Endothelial cell of umbilical vein (primary cell): Measurements from ENCODE around the gene TACR1. TPM values are rescaled to one million over a fixed set of nuclear protein-coding genes. Genes with fewer than 3 reads are reported as not detected.

Experiments
- BruUV-seq: library from RNA; stranded (reverse); fragments of 400-500 nt; replicated peaks from 2 replicates; lab custom pipeline; 2021; lab: Mats Ljungman, UMichigan
- CTCF ChIA-PET: fragments of 300-600, 350-600 bp; sonication (Branson Sonifier 250); formaldehyde crosslinking; loops from one replicate; lab custom pipeline; 2021; ENCODE audit warnings: antibody characterized with exemption, inconsistent platforms; lab: Charles Lee
- POLR2A ChIA-PET: fragments of 300-600, 350-600 bp; sonication (Branson Sonifier 250); formaldehyde crosslinking; loops from one replicate; lab custom pipeline; 2021; ENCODE audit warnings: antibody characterized with exemption, inconsistent platforms; lab: Charles Lee
- DNase-seq: peaks from one replicate; pipeline ENCODE4 v3.0.0-alpha.2; 2011; ENCODE audit warnings: low read depth, low spot score
- FAIRE-seq: peaks from 2 replicates; lab custom pipeline; 2011; peaks lifted over from hg19 to GRCh38; lab: Jason Lieb, UNC
- H2AFZ ChIP-seq: 2 replicates; pipeline ENCODE4 v1.6.0; 2012; ENCODE audit warnings: low read depth, low read length, control low read depth, inconsistent platforms
- H3K27ac ChIP-seq: 2 replicates; pipeline ENCODE4 v1.5.1; 2011; ENCODE audit warnings: low read depth, mild to moderate bottlenecking, control low read depth, low read length, moderate library complexity; ENCODE audit not compliant: insufficient read depth
- H3K27me3 ChIP-seq, 2 experiments: 2 replicates each; pipeline versions ENCODE4 v1.6.0 to v1.6.1; 2011; ENCODE audit warnings: low read length in 2 of 2, mixed read lengths in 1 of 2; ENCODE audit not compliant: control insufficient read depth in 2 of 2, insufficient read depth in 2 of 2
- H3K36me3 ChIP-seq, 2 experiments: 2 replicates in 1 of 2; 3 replicates in 1 of 2; pipeline ENCODE4 v1.5.1; 2011; ENCODE audit warnings: low read length in 2 of 2, mild to moderate bottlenecking in 1 of 2, moderate library complexity in 1 of 2; ENCODE audit not compliant: control insufficient read depth in 2 of 2, insufficient read depth in 2 of 2; ENCODE audit errors: extremely low read depth in 1 of 2
- H3K4me1 ChIP-seq: 3 replicates; pipeline ENCODE4 v1.5.1; 2011; ENCODE audit warnings: mild to moderate bottlenecking, low read length; ENCODE audit not compliant: control insufficient read depth, insufficient read depth; ENCODE audit errors: extremely low read depth
- H3K4me2 ChIP-seq: 2 replicates; pipeline ENCODE4 v1.6.1; 2011; ENCODE audit warnings: low read length, control low read depth, mixed read lengths; ENCODE audit not compliant: insufficient read depth
- H3K4me3 ChIP-seq, 3 experiments: fragments of 200-600 bp in 1 of 3; sonication (generic), shearing (Covaris generic) in 1 of 3; replicated peaks in 1 of 3; 2 replicates each; pipeline ENCODE4 v1.5.1; 2011 to 2016; ENCODE audit warnings: control low read depth in 3 of 3, low read length in 3 of 3, mild to moderate bottlenecking in 2 of 3, inconsistent platforms in 1 of 3, low read depth in 1 of 3, moderate library complexity in 1 of 3; ENCODE audit not compliant: insufficient read depth in 1 of 3
- H3K79me2 ChIP-seq: 2 replicates; pipeline ENCODE4 v1.6.0; 2012; ENCODE audit warnings: low read length, inconsistent platforms; ENCODE audit not compliant: control insufficient read depth, insufficient read depth
- H3K9ac ChIP-seq: replicated peaks from 2 replicates; pipeline ENCODE3; 2011; ENCODE audit warnings: low read length, control low read depth; ENCODE audit not compliant: insufficient read depth; ENCODE audit errors: extremely low read depth
- H3K9me1 ChIP-seq: replicated peaks from 3 replicates; pipeline ENCODE4 v1.6.0; 2011; ENCODE audit warnings: mild to moderate bottlenecking, low read length; ENCODE audit not compliant: control insufficient read depth, insufficient read depth; ENCODE audit errors: extremely low read depth
- H3K9me3 ChIP-seq: replicated peaks from 2 replicates; pipeline ENCODE4 v1.5.1; 2012; ENCODE audit warnings: low read length, inconsistent platforms; ENCODE audit not compliant: control insufficient read depth, insufficient read depth
- H4K20me1 ChIP-seq: replicated peaks from 2 replicates; pipeline ENCODE3; 2011; ENCODE audit warnings: mild to moderate bottlenecking, low read length; ENCODE audit not compliant: control insufficient read depth, insufficient read depth; ENCODE audit errors: extremely low read depth
- EZH2 ChIP-seq: IDR thresholded peaks from 2 replicates; pipeline ENCODE4 v1.6.1; 2012; ENCODE audit warnings: borderline replicate concordance, low read depth, mild to moderate bottlenecking, moderate library complexity, low read length, inconsistent platforms; ENCODE audit not compliant: severe bottlenecking
- FOS ChIP-seq: IDR thresholded peaks from 2 replicates; pipeline ENCODE4 v1.6.1; 2011; ENCODE audit warnings: mild to moderate bottlenecking, low read length, moderate library complexity, borderline replicate concordance; ENCODE audit not compliant: insufficient read depth
- GATA2 ChIP-seq: IDR thresholded peaks from 2 replicates; pipeline ENCODE4 v1.7.0; 2011; ENCODE audit warnings: low read depth, mild to moderate bottlenecking, moderate library complexity, mixed read lengths, low read length; ENCODE audit not compliant: insufficient read length, insufficient read depth
- JUN ChIP-seq: IDR thresholded peaks from 2 replicates; pipeline ENCODE4 v1.6.1; 2011; ENCODE audit warnings: borderline replicate concordance, low read depth; ENCODE audit not compliant: insufficient read length, insufficient read depth
- MYC ChIP-seq: IDR thresholded peaks from one replicate; pipeline ENCODE4 v1.6.1; 2011; ENCODE audit warnings: mild to moderate bottlenecking, low read depth, low read length
- POLR2A ChIP-seq: IDR thresholded peaks from 2 replicates; pipeline ENCODE4 v1.6.1; 2012; ENCODE audit warnings: low read depth, mild to moderate bottlenecking, control low read depth, low read length
- POLR2AphosphoS5 ChIP-seq: IDR thresholded peaks from 2 replicates; pipeline ENCODE4 v1.6.1; 2012; ENCODE audit warnings: low read depth, mild to moderate bottlenecking, control low read depth, low read length, moderate library complexity; ENCODE audit not compliant: insufficient read depth
- dilution Hi-C: fragments of 300-500 bp; cut with MboI; formaldehyde crosslinking; loops from one replicate; pipeline ENCODE4 v1.15.0; 2019; ENCODE audit warnings: low sequenced_read_pairs; ENCODE audit not compliant: extremely low pct_ligation_motif_present
- intact Hi-C: fragments of 100-400 bp; cut with micrococcal nuclease; formaldehyde crosslinking; loops from one replicate; pipeline ENCODE4 v1.10.0; 2022
- polyA plus RNA-seq, 4 experiments: library from polyadenylated mRNA; depleted of rRNA in 3 of 4; stranded (reverse) in 3 of 4; unstranded in 1 of 4; fragments of >200 nt; gene quantifications; 2 replicates each; pipeline versions ENCODE4 v1.2.1 to v1.2.3, GENCODE V29; 2011 to 2012; ENCODE audit warnings: missing spikeins in 1 of 4
- total RNA-seq: library from RNA; stranded (reverse); gene quantifications from 2 replicates; pipeline ENCODE4 v1.2.3, GENCODE V29; 2021
- TF ChIP-seq, protein P1 (sequence below), 2 donors: IDR thresholded peaks; 1 replicate in 1 of 2; 2 replicates in 1 of 2; pipeline ENCODE4 v1.5.1; 2011; ENCODE audit warnings: low read length in 2 of 2, mild to moderate bottlenecking in 2 of 2, moderate library complexity in 2 of 2, control low read depth in 1 of 2, inconsistent platforms in 1 of 2, low read depth in 1 of 2; ENCODE audit not compliant: insufficient read depth in 1 of 2; ENCODE audit errors: extremely low read depth in 1 of 2
- TF ChIP-seq, protein P2 (sequence below): IDR thresholded peaks from 2 replicates; pipeline ENCODE4 v1.6.1; 2011; ENCODE audit not compliant: insufficient read depth, insufficient read length

The TACR1 gene
- total and polyA plus RNA-seq, 2 donors (not counting 3 experiments of a cell fraction or from before 2014, with no cell fraction given): not detected

DNA sequence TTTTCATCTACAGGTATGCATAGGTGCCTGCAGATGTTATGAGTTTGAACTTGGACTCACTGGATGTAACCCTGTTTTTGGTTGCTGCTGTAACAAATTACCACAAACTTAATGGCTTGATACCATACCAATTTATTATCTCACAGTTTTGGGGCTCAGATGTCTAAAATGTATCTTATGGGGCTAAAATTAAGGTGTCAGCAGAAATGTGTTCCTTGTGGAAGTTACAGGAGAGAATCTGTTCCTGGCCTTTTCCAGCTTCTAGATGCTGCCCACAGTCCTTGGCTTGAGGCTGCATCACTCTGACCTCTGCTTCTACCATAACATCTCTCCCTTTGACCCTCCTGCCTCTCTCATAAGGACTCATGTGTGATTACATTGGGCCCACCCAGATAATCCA lies 193.3 kb downstream of the TACR1 start:
- H3K4me3 ChIP-seq: no peak overlapping the region
- no peak overlapping the region for H3K4me2 ChIP-seq
- FAIRE-seq: no peak
- no peak overlapping the region for H3K9ac ChIP-seq
- no peaks in the 10 kb centered on the region for H3K27me3 ChIP-seq
- no peaks in the 10 kb centered on the region for H3K9me3 ChIP-seq
- no peaks in the 10 kb centered on the region for H3K9me1 ChIP-seq
- no peak for DNase-seq
- no peak overlapping the region for H2AFZ ChIP-seq
- dilution Hi-C loops: no loop called here
- intact Hi-C loops: no loop called here
- H3K27ac ChIP-seq: no peak overlapping the region
- no TSS peak for BruUV-seq
- H3K36me3 ChIP-seq: no peaks in the 10 kb centered on the region
- H3K79me2 ChIP-seq: no peaks in the 10 kb centered on the region
- ChIA-PET CTCF (interaction anchor here (1.2 kb wide), 1 partner anchor 11 kb away, joined by 3 read pairs; no protein-coding TSS in a partner anchor), POLR2A (no interaction called here)
- no peaks in the 10 kb centered on the region for H3K4me1 ChIP-seq
- H4K20me1 ChIP-seq: no peaks in the 10 kb centered on the region
- TF ChIP-seq JUN (no peak), MYC (no peak), POLR2A (no peak), FOS (no peak), EZH2 (no peak), GATA2 (no peak), POLR2AphosphoS5 (no peak)
- TF ChIP-seq, protein P1, sequence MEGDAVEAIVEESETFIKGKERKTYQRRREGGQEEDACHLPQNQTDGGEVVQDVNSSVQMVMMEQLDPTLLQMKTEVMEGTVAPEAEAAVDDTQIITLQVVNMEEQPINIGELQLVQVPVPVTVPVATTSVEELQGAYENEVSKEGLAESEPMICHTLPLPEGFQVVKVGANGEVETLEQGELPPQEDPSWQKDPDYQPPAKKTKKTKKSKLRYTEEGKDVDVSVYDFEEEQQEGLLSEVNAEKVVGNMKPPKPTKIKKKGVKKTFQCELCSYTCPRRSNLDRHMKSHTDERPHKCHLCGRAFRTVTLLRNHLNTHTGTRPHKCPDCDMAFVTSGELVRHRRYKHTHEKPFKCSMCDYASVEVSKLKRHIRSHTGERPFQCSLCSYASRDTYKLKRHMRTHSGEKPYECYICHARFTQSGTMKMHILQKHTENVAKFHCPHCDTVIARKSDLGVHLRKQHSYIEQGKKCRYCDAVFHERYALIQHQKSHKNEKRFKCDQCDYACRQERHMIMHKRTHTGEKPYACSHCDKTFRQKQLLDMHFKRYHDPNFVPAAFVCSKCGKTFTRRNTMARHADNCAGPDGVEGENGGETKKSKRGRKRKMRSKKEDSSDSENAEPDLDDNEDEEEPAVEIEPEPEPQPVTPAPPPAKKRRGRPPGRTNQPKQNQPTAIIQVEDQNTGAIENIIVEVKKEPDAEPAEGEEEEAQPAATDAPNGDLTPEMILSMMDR (IDR thresholded peaks at IDR 0.05; ENCODE audit: extremely low read depth in 1 of 2, insufficient read depth in 1 of 2, low read depth in 1 of 2, low read length in 2 of 2): no peak
- TF ChIP-seq, protein P2, sequence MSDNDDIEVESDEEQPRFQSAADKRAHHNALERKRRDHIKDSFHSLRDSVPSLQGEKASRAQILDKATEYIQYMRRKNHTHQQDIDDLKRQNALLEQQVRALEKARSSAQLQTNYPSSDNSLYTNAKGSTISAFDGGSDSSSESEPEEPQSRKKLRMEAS: no peak
